ENCODE results near the gene TMEM254.
"Not testable (repeated sequence)": the region's sequence is repeated elsewhere in the genome, so short reads cannot be mapped to it uniquely, and the experiment has no call there.

Gene TMEM254

DNA sequence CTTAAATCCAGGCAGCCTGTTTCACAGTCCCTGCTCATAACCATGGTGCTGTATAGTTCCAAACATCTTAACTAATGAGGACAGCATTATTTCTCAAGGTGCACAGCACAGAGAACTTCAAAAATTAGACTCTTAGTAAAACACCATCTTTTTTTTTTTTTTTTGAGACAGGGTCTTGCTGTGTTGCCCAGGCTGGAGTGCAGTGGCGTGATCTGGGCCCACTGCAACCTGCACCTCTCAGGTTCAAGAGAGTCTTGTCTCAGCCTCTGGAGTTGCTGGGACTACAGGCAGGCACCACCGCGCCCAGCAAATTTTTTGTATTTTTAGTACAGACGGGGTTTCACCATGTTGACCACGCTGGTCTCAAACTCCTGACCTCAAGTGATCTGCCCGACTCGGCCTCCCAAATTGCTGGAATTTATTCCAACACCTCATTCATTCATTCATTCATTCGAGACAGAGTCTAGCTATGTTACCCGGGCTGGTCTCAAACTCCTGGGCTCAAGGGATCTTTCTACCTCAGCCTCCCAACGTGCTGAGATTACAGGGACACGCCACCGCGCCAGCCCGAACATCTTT lies 507 bp upstream of the TMEM254 start:
- DNase-seq = no peak

DNA sequence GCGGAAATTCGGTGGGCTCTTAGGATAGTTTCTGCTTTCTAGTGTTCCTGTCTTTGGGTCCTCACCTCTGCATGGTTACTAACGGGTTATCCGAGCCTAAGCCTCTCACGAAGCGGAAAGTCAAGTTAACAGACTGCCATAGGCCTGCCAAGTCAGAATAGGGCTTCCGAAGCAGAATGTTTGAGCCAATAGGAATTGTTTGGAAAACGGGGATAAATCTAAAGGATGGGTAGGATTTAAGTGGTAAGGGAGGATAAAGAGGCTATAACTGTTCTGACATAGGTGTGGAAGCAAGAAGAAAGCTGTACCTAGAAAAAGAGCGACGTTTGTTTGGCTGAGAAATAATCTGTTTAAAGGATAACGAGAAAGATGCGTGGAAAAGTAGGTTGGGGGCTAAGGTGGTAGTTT lies 851 bp downstream of the TMEM254 start:
- no peak for DNase-seq

DNA sequence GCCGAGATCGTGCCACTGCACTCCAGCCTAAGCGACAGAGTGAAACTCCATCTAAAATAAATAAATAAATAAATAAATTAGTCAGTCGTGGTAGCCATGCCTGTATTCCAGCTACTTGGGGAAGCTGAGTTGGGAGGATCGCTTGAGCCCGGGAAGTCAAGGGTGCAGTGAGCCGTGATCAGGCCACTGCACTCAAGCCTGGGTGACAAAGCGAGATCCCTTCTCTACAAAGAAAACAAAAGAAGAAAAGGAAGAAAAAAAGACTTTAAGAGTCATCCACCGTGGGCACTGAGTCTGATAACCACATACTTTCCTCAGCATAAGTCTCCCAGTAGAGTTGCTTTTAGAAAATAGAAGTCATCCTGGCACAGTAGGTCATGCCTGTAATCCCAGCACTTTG lies 2.6 kb downstream of the TMEM254 start:
- DNase-seq = no peak

DNA sequence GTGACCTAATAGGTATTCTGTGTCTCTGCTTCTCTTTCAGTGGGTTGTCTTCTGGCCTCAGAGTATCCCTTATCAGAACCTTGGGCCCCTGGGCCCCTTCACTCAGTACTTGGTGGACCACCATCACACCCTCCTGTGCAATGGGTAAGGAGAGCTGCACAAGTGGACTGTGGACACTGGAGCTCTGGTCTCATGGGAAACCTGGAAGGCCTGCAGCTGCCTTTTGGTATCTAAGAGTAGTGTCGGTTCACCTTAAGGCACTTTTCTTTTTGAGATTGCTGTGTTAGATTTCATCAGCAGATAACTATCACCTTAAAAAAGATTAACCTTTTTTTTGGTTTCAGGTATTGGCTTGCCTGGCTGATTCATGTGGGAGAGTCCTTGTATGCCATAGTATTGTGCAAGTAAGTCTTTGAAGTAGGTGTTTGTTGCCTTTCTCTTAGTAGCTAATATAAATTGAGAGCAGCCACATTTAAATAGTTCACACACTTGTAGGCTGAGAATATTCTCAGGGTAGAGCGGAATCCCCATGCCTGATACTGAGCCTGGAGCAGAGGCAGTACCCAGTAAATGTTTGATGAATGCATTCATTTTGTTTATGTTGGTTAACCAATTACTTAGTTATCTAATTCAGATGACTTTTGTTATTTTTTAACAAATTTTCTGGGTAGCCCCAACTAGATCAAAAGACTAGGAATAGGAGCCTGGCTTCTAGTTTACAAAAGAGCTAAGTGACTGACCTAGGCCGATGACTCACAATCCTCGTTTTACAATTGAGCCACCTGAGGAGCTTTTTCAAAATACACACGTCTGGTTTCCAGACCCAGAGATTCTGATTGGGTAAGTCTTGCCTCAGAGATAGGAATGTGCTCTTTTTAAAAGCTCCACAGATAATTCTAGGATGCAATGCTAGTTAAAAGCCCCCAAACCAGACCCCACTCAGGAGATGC lies 3.6 kb downstream of the TMEM254 start:
- DNase-seq = no peak

DNA sequence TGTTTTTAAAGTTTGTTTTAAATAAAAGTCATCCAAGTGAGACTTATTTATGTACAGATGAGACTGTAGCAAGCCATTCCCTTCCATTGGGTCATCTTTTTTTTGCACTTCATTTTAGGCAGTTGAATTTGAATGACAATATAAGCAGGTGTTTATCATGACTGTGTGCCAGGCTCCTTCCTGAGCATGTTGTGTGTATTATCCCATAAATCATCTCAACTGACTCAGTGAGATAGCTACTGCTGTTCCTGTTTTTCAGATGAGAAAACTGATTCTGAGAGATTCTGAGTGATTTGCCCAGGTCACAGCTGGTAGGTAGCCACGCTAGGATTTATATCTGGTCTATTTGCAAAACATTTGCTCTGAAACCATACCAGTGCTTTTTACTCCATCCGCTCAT lies 11.7 kb downstream of the TMEM254 start:
- DNase-seq = no peak

DNA sequence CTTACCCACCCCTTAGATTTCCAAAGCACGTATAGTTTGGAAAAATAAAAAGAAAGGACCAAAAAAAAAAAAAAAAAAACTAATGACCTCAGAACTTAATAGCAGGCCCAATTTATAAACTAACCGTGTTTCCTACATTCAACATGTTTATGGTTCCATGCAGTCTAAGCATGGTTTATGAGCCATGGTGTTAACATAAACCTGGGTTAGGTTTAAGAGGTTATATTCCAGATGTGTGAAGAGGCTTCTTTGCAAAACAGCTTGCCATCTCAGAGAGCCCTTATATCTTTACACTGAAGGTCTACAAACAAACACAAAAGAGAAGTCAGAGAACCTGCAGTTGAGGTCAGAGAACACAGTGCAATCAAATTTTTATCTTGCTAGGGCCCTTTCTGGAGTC lies 15.8 kb downstream of the TMEM254 start:
- no peak for DNase-seq

DNA sequence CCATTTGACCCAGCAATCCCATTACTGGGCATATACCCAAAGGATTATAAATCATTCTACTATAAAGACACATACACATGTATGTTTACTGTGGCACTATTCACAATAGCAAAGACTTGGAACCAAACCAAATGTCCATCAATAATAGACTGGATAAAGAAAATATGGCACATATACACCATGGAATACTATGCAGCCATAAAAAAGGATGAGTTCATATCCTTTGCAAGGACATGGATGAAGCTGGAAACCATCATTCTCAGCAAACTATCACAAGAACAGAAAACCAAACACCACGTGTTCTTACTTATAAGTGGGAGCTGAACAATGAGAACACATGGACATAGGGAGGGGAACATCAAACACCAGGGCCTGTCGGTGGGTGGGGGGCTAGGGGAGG lies 19.8 kb downstream of the TMEM254 start:
- not testable (repeated sequence) for DNase-seq

DNA sequence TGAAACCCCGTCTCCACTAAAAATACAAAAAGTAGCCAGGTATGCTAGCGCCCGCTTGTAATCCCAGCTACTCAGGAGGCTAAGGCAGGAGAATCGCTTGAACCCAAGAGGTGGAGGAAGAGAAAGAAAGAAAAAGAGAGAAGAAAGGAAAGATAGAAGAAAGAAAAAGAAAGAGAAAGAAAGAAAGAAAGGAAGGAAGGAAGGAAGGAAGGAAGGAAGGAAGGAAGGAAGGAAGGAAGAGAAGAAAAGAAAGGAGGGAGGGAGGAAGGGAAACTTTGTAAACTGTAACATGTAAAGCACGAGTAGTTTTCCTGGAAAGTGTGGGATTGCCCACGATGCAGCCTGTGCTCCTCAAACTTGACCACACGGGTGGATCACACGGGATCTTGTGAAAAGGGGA lies 20.8 kb downstream of the TMEM254 start:
- DNase-seq = not testable (repeated sequence)

DNA sequence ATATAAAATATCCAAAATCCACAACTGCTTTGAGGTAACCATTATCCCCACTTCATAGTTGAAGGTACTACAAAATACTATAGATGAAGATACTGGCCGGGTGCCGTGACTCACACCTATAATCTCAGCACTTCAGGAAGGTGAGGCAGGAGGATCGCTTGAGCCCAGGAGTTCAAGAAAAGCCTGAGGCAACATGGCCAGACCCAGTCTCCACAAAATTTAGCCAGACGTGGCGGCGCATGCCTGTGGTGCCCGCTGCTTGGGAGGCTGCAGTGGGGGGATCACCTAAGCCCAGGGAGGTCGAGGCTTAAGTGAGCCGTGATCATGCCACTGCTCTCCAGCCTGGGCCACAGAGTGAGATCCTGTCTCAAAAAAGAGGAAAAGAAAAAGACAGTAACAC lies 21.7 kb downstream of the TMEM254 start:
- no peak for DNase-seq

DNA sequence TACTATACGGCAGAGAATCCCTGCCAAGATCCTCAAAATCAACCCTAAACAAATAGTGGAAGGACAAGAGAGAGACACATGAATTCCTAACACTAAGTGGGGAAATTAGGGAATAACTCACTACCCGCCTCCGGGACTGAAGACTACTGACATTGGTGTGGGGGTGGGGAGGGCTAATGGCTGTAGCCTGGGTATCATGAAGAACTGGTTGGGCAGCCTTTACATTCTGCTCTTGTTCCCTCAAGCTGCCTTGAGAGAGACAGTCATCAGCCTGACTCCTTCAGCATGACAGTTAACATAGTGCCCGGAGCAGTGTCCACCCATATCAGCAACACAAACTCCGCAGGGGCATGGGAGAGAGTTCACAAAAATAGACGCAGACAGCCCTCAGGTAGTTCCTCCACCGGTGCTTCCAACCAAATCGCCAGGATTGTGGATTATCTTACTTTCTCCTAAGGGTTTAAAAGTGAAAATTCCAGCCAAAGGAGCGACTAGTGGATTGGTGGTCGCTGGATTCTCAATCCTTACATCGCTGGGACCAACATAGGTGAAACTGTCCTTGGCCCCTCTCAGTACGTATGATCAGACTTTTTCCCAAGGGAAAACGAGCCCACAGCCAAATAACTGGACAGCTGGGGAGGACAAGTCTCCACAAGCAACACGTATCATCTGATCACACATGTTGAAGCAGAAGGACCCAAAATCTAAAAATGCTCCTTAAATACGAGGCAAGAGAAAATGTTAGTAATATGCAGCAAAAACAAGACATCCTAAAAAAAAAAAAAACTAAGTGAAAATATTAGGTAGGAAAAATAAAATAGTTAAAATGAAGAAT lies 22.6 kb downstream of the TMEM254 start:
- DNase-seq = no peak

DNA sequence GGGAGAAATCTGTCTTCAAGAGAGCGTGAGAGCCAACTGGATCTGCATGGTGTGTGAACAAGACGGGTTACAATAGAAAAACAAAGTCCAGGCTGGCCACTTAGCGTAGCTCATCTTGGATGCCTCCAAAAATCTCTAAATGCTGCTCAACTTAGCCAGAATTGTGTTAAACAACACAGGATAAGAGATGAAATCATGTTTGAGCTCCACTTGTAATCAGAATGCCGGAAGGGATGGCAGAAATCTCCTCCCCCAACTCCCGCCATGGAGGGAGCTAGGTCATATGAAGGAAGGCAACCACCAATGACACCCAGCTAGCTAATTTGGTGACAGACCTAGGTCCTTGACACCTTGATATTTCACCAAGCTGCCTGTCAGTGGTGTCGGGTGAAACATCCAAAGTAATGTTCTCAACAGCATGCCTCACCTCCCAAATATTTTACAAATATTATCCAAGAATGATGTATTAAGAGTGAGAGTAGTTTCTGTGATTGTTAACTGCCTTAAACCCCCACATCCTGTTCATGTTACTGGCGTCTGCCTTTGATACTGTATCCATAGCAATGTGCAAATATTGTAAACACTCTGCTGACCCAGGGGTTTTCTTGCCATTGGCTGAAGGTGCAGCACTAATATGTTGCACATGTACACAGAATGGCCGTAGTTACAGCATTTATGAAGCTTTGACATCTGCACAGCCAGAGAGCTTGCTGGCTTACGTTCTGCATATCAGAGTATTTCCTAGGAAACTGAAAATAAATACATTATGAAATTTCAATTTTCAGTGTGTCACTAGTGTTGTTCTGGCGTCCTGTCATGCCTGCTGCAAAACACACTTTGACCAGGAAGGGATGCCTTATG lies 25.8 kb downstream of the TMEM254 start:
- DNase-seq = no peak

DNA sequence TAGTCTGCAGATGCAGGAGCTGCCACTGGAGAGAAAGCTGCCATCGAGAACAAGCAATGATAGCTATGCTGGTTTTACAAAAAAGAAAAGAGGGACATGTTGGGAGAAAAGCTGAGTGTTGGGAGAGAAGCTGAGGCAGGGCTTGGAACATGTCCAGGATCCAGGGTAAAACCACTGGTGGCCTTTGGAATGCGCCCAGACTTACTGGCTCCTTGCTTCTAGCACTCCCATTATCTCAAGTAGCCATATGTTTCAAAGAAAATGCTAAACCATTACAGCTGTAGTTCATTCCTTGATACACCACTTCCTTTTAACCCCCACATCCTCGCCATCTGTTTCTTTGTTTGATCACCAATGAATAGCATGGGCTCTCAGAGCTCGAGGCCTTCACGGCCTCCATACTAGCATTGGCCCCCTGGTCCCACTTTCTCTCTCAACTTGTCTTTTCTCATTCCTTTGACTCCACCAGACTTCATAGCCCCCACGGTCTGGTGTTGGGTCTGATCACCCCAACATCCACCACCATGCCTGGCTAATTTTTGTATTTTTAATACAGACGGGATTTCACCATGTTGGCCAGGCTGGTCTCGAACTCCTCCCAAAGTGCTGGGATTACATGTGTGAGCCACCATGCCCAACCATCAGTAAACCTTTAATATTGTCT lies 30.2 kb downstream of the TMEM254 start:
- DNase-seq = no peak

DNA sequence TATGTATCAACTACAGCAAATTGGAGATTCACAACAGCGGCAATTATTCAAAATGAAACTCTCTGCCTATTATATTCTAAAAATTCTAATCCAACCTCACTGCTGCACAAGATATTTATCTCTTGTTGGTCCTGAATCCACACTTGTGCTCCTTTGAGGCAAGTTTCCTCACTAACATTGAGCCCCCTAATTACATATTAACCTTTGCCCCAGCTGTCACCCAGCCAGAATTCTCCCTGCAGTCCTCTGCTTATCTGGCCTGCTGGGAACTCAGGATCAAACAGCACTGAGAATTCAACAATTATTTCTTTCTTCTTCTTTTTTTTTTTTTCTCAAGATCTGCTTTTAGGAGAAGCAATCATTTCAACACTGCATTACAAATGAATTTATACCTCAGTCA lies 32.5 kb downstream of the TMEM254 start:
- no peak for DNase-seq

DNA sequence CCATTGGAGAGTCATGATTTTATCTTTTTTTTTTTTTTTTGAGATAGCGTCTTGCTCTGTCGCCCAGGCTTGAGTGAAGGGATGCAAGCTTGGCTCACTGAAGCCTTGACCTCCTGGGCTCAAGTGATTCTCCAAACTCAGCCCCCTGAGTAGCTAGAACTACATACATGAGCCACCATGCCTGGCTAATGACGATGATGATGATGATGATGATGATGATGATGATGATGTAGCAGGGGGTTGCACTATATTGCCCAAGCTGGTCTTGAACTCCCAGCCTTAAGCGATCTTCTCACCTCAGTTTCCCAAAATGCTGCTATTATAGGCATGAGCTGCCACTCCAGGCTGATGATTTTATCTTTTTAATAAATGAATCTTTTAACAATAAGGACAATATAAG lies 40.2 kb downstream of the TMEM254 start:
- DNase-seq = no peak

DNA sequence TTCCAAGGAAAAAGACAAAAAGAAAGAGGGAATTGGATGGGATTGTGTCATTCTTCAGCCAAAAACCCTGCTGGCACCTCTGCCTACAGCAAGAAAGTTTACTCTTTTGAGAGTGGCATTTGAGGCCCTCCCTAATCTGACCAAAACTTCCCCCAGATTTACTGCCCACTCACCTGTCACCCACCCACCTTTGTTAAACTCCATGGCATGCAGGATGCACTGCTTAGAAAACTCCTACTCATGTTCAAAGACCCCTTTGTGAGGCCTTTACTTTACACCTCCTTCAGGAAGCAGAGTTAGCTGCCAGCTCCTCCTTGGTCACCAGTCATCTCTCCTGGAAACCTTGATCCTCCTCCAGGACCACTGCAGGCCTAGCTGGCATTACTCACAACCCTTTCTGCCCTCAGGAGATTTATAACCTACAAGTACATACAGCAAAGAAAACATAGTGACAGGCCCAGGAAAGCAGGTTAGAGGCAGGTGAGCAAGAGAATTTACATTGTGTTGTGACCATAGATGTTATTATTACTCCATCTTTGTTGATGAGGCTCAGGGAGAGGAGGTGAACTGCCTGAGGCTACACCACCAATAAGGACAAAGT lies 43.7 kb downstream of the TMEM254 start:
- no peak for DNase-seq

DNA sequence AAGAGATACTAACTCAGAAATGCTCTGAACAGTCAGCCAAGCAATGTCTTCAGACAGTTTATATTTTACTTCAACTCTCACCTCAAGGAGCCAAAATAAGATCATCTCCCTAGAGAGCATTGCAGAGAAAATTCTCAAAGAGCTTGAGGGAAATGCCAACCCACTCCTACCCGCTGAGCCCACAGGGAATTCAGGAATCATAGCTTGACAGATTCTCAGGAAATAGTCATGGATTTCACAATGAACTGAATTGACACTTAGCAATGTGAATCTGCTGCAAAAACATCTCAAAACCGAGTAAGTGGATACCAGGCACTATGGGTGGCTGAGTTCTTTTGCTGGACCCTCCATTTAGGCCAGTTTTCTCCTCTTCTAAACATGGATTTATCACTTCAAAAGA lies 44.3 kb downstream of the TMEM254 start:
- DNase-seq = no peak

DNA sequence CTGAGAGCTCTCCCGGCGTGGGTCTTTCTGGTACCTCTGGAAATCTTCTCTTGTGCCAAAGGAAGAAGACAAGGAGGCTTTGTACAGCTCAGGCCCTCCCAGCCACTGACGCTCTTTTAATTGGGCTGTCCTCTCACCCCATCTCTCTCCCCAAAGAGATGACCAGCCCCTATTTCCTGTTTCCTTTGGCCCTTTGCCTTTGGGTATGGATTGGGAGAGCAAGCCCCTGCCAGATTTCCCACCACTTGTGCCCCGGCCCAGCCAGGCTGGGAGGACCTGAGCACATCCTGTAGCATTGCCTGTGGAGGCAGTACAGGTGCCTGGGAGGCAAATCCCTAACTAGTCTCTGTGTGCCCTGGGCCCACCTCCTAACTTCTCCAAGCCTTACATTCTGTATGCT lies 48.4 kb downstream of the TMEM254 start:
- DNase-seq = no peak

DNA sequence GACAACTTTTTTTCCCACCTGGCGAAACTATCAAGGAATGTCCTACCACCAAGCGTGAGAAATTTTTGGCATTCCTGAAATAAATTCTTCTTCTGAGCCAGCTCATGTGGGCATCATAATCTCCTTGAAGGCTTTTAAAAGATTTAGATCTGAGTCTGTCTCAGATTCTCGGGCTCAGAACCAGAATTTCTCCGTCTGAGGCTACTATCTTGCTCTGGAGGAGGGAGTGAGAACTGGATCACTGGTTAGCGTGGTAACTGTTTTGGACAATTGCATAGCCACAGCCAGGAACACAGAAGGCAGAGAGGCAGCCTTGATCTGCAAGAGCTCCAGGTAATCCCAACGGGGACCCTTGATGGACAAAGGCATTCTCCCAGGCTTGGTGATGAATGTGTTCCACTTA lies 53.0 kb downstream of the TMEM254 start:
- no peak for DNase-seq

DNA sequence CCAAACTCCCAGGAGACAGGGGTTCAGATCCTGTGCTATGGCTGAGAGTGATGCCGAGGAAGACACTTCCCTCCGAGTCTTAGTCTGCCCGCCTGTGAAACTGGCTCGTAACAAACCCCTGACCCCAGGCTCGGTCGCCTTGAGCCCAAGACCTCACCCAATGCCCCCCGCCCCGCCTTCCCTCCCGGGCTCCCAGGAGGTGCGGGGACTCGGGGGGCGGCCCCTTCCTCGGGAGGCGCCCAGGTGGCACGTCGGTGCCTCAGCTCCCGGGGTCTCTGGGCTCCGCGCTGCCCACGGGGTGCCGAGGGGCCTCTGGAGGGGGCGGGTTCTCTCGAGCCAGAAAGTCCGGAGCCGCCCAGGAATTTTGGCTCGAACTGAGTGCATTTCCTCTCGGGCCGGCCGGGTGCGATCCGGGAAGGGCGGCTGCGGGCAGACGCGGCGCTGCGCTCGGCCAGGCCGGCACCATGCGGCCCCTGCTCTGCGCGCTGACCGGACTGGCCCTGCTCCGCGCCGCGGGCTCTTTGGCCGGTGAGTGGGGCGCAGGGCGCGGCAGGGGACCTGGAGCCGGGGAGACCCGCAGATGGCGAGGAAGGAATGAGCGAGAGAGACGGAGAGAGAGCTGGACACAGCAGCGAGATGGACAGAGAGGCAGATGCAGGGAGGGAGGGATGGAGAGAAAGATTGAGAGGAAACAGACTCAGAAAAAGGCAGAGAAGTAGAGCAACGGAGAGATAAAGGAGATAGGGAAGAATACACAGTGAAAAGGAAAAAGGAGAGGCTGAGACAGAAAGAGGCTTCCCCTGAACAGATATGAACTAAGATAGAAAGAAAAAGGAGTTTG lies 54.1 kb downstream of the TMEM254 start, which contains the start of gene PLAC9:
PLAC9 (plus strand) TSS at position 432 of the 841 bp plus-strand sequence; CDS start at position 465, 33 bp downstream.
- no peak for DNase-seq

DNA sequence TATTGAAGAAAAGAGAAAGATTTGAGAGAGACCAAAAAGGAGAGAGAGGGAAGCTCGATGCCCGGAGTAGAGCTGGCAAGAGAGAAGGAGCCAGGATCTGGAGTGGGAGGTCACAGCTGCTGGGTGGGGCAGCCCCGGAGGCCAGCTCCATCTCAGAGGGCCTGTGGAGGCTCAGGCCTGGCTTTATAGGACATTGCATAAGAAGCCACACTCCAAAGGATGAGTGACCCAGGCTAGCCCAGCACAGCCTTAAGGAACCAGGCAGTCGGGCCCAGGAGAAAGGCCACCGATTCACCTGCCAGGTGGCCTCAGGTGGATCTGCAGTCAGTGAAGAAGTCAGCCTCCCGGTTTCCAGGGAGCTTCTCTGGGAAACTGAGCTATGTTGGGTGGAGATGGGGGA lies 54.7 kb downstream of the TMEM254 start:
- no peak for DNase-seq

DNA sequence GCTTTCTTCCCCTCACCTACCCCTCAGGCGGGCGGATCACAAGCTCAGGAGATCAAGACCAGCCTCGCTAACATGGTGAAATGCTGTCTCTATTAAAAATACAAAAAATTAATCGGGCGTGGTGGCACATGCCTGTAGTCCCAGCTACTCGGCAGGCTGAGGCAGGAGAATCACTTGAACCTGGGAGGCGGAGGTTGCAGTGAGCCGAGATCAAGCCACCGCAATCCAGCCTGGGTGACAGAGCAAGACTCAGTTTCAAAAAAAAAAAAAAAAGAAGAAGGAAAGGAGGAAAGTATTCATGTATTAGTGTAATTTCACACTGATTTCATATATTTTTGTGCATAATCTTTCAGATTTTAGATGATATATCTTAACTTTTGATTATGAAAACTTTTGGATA lies 55.2 kb downstream of the TMEM254 start:
- not testable (repeated sequence) for DNase-seq
